DND-41 (cell line): ENCODE measurements around the gene FAM227B.

Experiments
- ATAC-seq: fragments of 200-7000 bp; cut with Tn5 transposase; 3 replicates; pipeline ENCODE4 v1.9.1; 2021; ENCODE audit warnings: low read depth; ENCODE audit not compliant: insufficient read depth
- DNase-seq: peaks from one replicate; pipeline ENCODE4 v3.0.0-alpha.2; 2020
- H2AFZ ChIP-seq: 2 replicates; pipeline ENCODE4 v1.6.0; 2012; ENCODE audit warnings: low read depth, low read length
- H3K27ac ChIP-seq: 2 replicates; pipeline ENCODE4 v1.5.1; 2012; ENCODE audit warnings: low read length, inconsistent platforms
- H3K27me3 ChIP-seq: fragments of 200-600 bp; sonication (generic); 2 replicates; pipeline ENCODE4 v1.6.0; 2012; ENCODE audit warnings: low read length, mild to moderate bottlenecking, inconsistent platforms; ENCODE audit not compliant: insufficient read depth, poor library complexity
- H3K36me3 ChIP-seq: 2 replicates; pipeline ENCODE4 v1.5.1; 2012; ENCODE audit warnings: low read length, inconsistent platforms; ENCODE audit not compliant: insufficient read depth
- H3K4me1 ChIP-seq: 2 replicates; pipeline ENCODE4 v1.5.1; 2012; ENCODE audit warnings: mild to moderate bottlenecking, low read length; ENCODE audit not compliant: insufficient read depth
- H3K4me2 ChIP-seq: 2 replicates; pipeline ENCODE4 v1.6.0; 2012; ENCODE audit warnings: mild to moderate bottlenecking, moderate library complexity, low read length, inconsistent platforms; ENCODE audit not compliant: insufficient read depth
- H3K4me3 ChIP-seq, 2 experiments: fragments of 200-600 bp in 1 of 2; shearing (Covaris generic) in 1 of 2; 2 replicates each; pipeline ENCODE4 v1.5.1; 2012 to 2016; ENCODE audit warnings: inconsistent platforms in 2 of 2, low read length in 2 of 2, mild to moderate bottlenecking in 2 of 2, low read depth in 1 of 2, moderate library complexity in 1 of 2
- H3K79me2 ChIP-seq: 2 replicates; pipeline ENCODE4 v1.6.0; 2012; ENCODE audit warnings: low read length, inconsistent platforms; ENCODE audit not compliant: insufficient read depth
- H3K9ac ChIP-seq: 2 replicates; pipeline ENCODE4 v1.6.0; 2012; ENCODE audit warnings: low read depth, mild to moderate bottlenecking, inconsistent platforms, low read length, moderate library complexity
- H3K9me3 ChIP-seq: 2 replicates; pipeline ENCODE4 v1.5.1; 2012; ENCODE audit warnings: low read length, moderate library complexity, mild to moderate bottlenecking, inconsistent platforms; ENCODE audit not compliant: insufficient read depth, severe bottlenecking
- H4K20me1 ChIP-seq: 2 replicates; pipeline ENCODE4 v1.6.0; 2012; ENCODE audit warnings: low read length; ENCODE audit not compliant: insufficient read depth
- CTCF ChIP-seq: IDR thresholded peaks from 2 replicates; pipeline ENCODE4 v1.5.1; 2012; ENCODE audit warnings: borderline replicate concordance, low read length, moderate library complexity, mild to moderate bottlenecking; ENCODE audit not compliant: poor library complexity, severe bottlenecking; ENCODE audit errors: extremely low read depth
- EZH2 ChIP-seq: IDR thresholded peaks from 3 replicates; pipeline ENCODE4 v1.6.1; 2012; ENCODE audit warnings: borderline replicate concordance, low read depth, mild to moderate bottlenecking, moderate library complexity, low read length, inconsistent platforms; ENCODE audit not compliant: severe bottlenecking

Gene FAM227B

GRCh38 chr15:49315391-49315823 is 305.2 kb downstream of the FAM227B start:
- ATAC-seq (no peak), DNase-seq (no peak)
- no peak overlapping the region for H3K4me3 ChIP-seq

GRCh38 chr15:49314716-49315115 is 305.9 kb downstream of the FAM227B start:
- H3K36me3 ChIP-seq = no peaks in the 10 kb centered on the region; the same call in 1 of the 2 replicates

More at GRCh38 chr15:49315391-49315823, 305.2 kb downstream of the FAM227B start:
- H3K4me2 ChIP-seq = no peak overlapping the region
- H3K9me3 ChIP-seq = no peaks in the 10 kb centered on the region
- H3K27ac ChIP-seq = no peak overlapping the region
- H3K79me2 ChIP-seq = no peaks in the 10 kb centered on the region
- no peaks in the 10 kb centered on the region for H3K4me1 ChIP-seq
- peaks cover 4% of the 10 kb centered on the region; the same call in 1 of the 2 replicates for H3K36me3 ChIP-seq
- H2AFZ ChIP-seq = no peak overlapping the region
- H3K9ac ChIP-seq = no peak overlapping the region
- no peaks in the 10 kb centered on the region for H3K27me3 ChIP-seq
- TF ChIP-seq CTCF (no peak), EZH2 (no peak)
- no peaks in the 10 kb centered on the region for H4K20me1 ChIP-seq

GRCh38 chr15:49313650-49314049 is 307.0 kb downstream of the FAM227B start:
- H3K27me3 ChIP-seq = no peaks in the 10 kb centered on the region
- no peak overlapping the region for H3K4me2 ChIP-seq
- no peak overlapping the region for H3K27ac ChIP-seq
- no peak overlapping the region for H3K9ac ChIP-seq
- no peaks in the 10 kb centered on the region for H4K20me1 ChIP-seq
- H3K4me3 ChIP-seq = no peak overlapping the region
- no peak for TF ChIP-seq EZH2
- no peak for TF ChIP-seq CTCF
- ATAC-seq (no peak), DNase-seq (no peak)
- H3K79me2 ChIP-seq = no peaks in the 10 kb centered on the region
- H2AFZ ChIP-seq = no peak overlapping the region
- no peaks in the 10 kb centered on the region for H3K4me1 ChIP-seq
- H3K36me3 ChIP-seq = peaks cover 1% of the 10 kb centered on the region; the same call in 1 of the 2 replicates
- no peaks in the 10 kb centered on the region for H3K9me3 ChIP-seq

More at GRCh38 chr15:49314716-49315115, 305.9 kb downstream of the FAM227B start:
- Histone ChIP-seq H3K9ac (no peak overlapping the region), H3K4me1 (no peaks in the 10 kb centered on the region), H3K9me3 (no peaks in the 10 kb centered on the region), H3K27ac (no peak overlapping the region), H2AFZ (no peak overlapping the region), H3K4me3 (no peak overlapping the region), H3K27me3 (no peaks in the 10 kb centered on the region), H3K4me2 (no peak overlapping the region), H4K20me1 (no peaks in the 10 kb centered on the region), H3K79me2 (no peaks in the 10 kb centered on the region)
- DNase-seq (no peak), ATAC-seq (no peak)
- no peak for TF ChIP-seq CTCF
- TF ChIP-seq EZH2 = no peak
